SK-N-SH (cell line): ENCODE measurements around the gene MYOD1. TPM values are rescaled to one million over a fixed set of nuclear protein-coding genes. Genes with fewer than 3 reads are reported as not detected.

Experiments used
- CTCF ChIA-PET: fragments of 300-600, 350-600 bp; formaldehyde crosslinking; extraction: SDS; loops from one replicate; lab custom pipeline; 2021; lab: Yijun Ruan, JAX
- POLR2A ChIA-PET: fragments of 350-600 bp; sonication (Branson Sonifier 250); formaldehyde crosslinking; extraction: SDS; loops from one replicate; lab custom pipeline; 2020; ENCODE audit warnings: antibody characterized with exemption, inconsistent platforms; lab: Yijun Ruan, JAX
- DNase-seq: peaks from one replicate; pipeline ENCODE4 v3.0.0; 2012
- H2AFZ ChIP-seq: fragments of 200-600 bp; sonication (generic); 2 replicates; pipeline ENCODE4 v1.8.1; 2016; ENCODE audit warnings: antibody characterized with exemption, mild to moderate bottlenecking, low read depth
- H3F3A ChIP-seq: fragments of 200-600 bp; sonication (generic); replicated peaks from 2 replicates; pipeline ENCODE3; 2016; ENCODE audit warnings: antibody characterized with exemption, mild to moderate bottlenecking; ENCODE audit not compliant: insufficient read depth
- H3K27ac ChIP-seq, 2 experiments: fragments of 200-500 bp in 1 of 2; fragments of 200-600 bp in 1 of 2; sonication (Bioruptor generic) in 1 of 2; sonication (generic), shearing (Covaris generic) in 1 of 2; 2 replicates each; pipeline versions ENCODE4 v1.5.1 to v1.6.1; 2014 to 2016; ENCODE audit warnings: low read depth in 2 of 2, inconsistent platforms in 1 of 2, low read length in 1 of 2, mild to moderate bottlenecking in 1 of 2, mixed read lengths in 1 of 2
- H3K27me3 ChIP-seq: fragments of 200-600 bp; sonication (generic), shearing (Covaris generic); 2 replicates; pipeline ENCODE4 v1.6.1; 2016; ENCODE audit warnings: mixed run types; ENCODE audit not compliant: insufficient read depth
- H3K36me3 ChIP-seq, 2 experiments: fragments of 200-500 bp in 1 of 2; fragments of 200-600 bp in 1 of 2; sonication (Bioruptor generic) in 1 of 2; sonication (generic) in 1 of 2; replicated peaks in 1 of 2; 2 replicates each; pipeline versions ENCODE3 to v1.5.1; 2014 to 2016; ENCODE audit warnings: low read length in 1 of 2, mild to moderate bottlenecking in 1 of 2; ENCODE audit not compliant: insufficient read depth in 2 of 2, control insufficient read depth in 1 of 2
- H3K4me1 ChIP-seq, 2 experiments: fragments of 200-500 bp in 1 of 2; fragments of 200-600 bp in 1 of 2; sonication (Bioruptor generic) in 1 of 2; sonication (generic), shearing (Covaris generic) in 1 of 2; 2 replicates each; pipeline versions ENCODE4 v1.5.1 to v1.6.1; 2014 to 2016; ENCODE audit warnings: low read depth in 1 of 2, low read length in 1 of 2, mixed run types in 1 of 2; ENCODE audit not compliant: insufficient read depth in 2 of 2, control insufficient read depth in 1 of 2
- H3K4me2 ChIP-seq: fragments of 200-600 bp; sonication (generic), shearing (Covaris generic); 2 replicates; pipeline ENCODE4 v1.6.1; 2017; ENCODE audit warnings: mixed run types
- H3K4me3 ChIP-seq, 2 experiments: fragments of 200-500 bp in 1 of 2; fragments of 200-600 bp in 1 of 2; sonication (Bioruptor generic) in 1 of 2; sonication (generic), shearing (Covaris generic) in 1 of 2; 2 replicates each; pipeline versions ENCODE4 v1.5.1 to v1.8.1; 2014 to 2016; ENCODE audit warnings: low read depth in 2 of 2, inconsistent platforms in 1 of 2, low read length in 1 of 2, mild to moderate bottlenecking in 1 of 2, mixed read lengths in 1 of 2, moderate library complexity in 1 of 2
- H3K79me2 ChIP-seq: fragments of 200-600 bp; sonication (generic); 2 replicates; pipeline ENCODE4 v1.8.1; 2017; ENCODE audit warnings: mild to moderate bottlenecking; ENCODE audit not compliant: insufficient read depth
- H3K9ac ChIP-seq: fragments of 200-600 bp; sonication (generic); 2 replicates; pipeline ENCODE4 v1.6.1; 2017; ENCODE audit warnings: mixed run types
- H3K9me2 ChIP-seq: fragments of 200-600 bp; sonication (generic); 2 replicates; pipeline ENCODE4 v1.6.1; 2017; ENCODE audit warnings: mixed run types
- H3K9me3 ChIP-seq: fragments of 200-600 bp; sonication (generic); 2 replicates; pipeline ENCODE4 v1.6.1; 2017; ENCODE audit warnings: mixed run types, mild to moderate bottlenecking, moderate library complexity
- H4K20me1 ChIP-seq: fragments of 200-600 bp; sonication (generic); 2 replicates; pipeline ENCODE4 v1.6.1; 2017; ENCODE audit warnings: mild to moderate bottlenecking, mixed run types; ENCODE audit not compliant: insufficient read depth
- CHD2 ChIP-seq: fragments of 150-350 bp; IDR thresholded peaks from 2 replicates; pipeline ENCODE4 v1.6.1; 2018; ENCODE audit warnings: low read length; ENCODE audit not compliant: partially characterized antibody
- ELF1 ChIP-seq: IDR thresholded peaks from 2 replicates; pipeline ENCODE4 v1.4.0; 2012
- EZH2phosphoT487 ChIP-seq: fragments of 200-600 bp; sonication (generic); IDR thresholded peaks from 2 replicates; pipeline ENCODE4 v1.6.1; 2017; ENCODE audit warnings: low read depth, mixed run types, mild to moderate bottlenecking, antibody characterized with exemption, moderate library complexity, borderline replicate concordance
- FOXM1 ChIP-seq: IDR thresholded peaks from 2 replicates; pipeline ENCODE4 v1.4.0; 2012; ENCODE audit warnings: low read depth, mild to moderate bottlenecking
- GABPA ChIP-seq: IDR thresholded peaks from 2 replicates; pipeline ENCODE4 v1.4.0; 2012; ENCODE audit warnings: low read depth, mild to moderate bottlenecking
- GATA2 ChIP-seq: sonication (generic); formaldehyde crosslinking; IDR thresholded peaks from 2 replicates; pipeline ENCODE4 v1.5.0; 2020; ENCODE audit warnings: mild to moderate bottlenecking, missing genetic modification reagents
- IRF3 ChIP-seq: fragments of 150-350 bp; IDR thresholded peaks from 2 replicates; pipeline ENCODE4 v1.6.1; 2016; ENCODE audit warnings: mild to moderate bottlenecking, low read depth, low read length
- JUND ChIP-seq: IDR thresholded peaks from 2 replicates; pipeline ENCODE4 v1.4.0; 2012
- MXI1 ChIP-seq: IDR thresholded peaks from 2 replicates; pipeline ENCODE4 v1.6.1; 2012; ENCODE audit warnings: mild to moderate bottlenecking, low read depth, low read length, improper control_type of control experiment
- NFIC ChIP-seq: IDR thresholded peaks from 2 replicates; pipeline ENCODE4 v1.4.0; 2012; ENCODE audit warnings: borderline replicate concordance
- NRF1 ChIP-seq: IDR thresholded peaks from 2 replicates; pipeline ENCODE4 v1.6.1; 2012; ENCODE audit warnings: low read depth, mild to moderate bottlenecking, low read length
- RAD21 ChIP-seq: IDR thresholded peaks from 2 replicates; pipeline ENCODE4 v1.6.1; 2012; ENCODE audit warnings: mild to moderate bottlenecking, low read length
- REST ChIP-seq: IDR thresholded peaks from 2 replicates; pipeline ENCODE4 v1.6.1; 2012; ENCODE audit warnings: mild to moderate bottlenecking, low read depth, low read length, moderate library complexity
- RFX5 ChIP-seq: IDR thresholded peaks from 2 replicates; pipeline ENCODE4 v1.6.1; 2012; ENCODE audit warnings: mild to moderate bottlenecking, improper control_type of control experiment, low read length
- RXRA ChIP-seq: IDR thresholded peaks from 2 replicates; pipeline ENCODE4 v1.4.0; 2012; ENCODE audit warnings: low read depth, mild to moderate bottlenecking, borderline replicate concordance
- TAF1 ChIP-seq: IDR thresholded peaks from 2 replicates; pipeline ENCODE4 v1.6.1; 2012; ENCODE audit warnings: low read depth, mild to moderate bottlenecking, low read length, moderate library complexity, borderline replicate concordance
- USF2 ChIP-seq: fragments of 150-350 bp; IDR thresholded peaks from 2 replicates; pipeline ENCODE4 v1.6.1; 2017; ENCODE audit warnings: antibody characterized with exemption, low read length, low read depth, borderline replicate concordance
- YY1 ChIP-seq: IDR thresholded peaks from 2 replicates; pipeline ENCODE4 v1.4.0; 2012; ENCODE audit warnings: low read depth, mild to moderate bottlenecking
- ZBTB33 ChIP-seq: IDR thresholded peaks from 2 replicates; pipeline ENCODE4 v1.4.0; 2012; ENCODE audit warnings: low read depth, borderline replicate concordance
- WGBS: methylation state at CpG from one replicate; pipeline ENCODE4 v1.1.6; 2017; ENCODE audit warnings: low lambda C conversion rate; 5-methylcytosine and 5-hydroxymethylcytosine counted together
- polyA plus RNA-seq, 3 experiments: library from polyadenylated mRNA; depleted of rRNA; stranded (reverse); fragments of >200 nt; gene quantifications; 2 replicates each; pipeline ENCODE4 v1.2.3, GENCODE V29; 2012

Gene MYOD1
- polyA plus RNA-seq, 1 of the 3 experiments (the other 2 are of a cell fraction), result not detected

GRCh38 chr11:17736579-17736893 is 17.2 kb downstream of the MYOD1 start:
- no peaks in the 10 kb centered on the region for H3K36me3 ChIP-seq
- no peak overlapping the region for H2AFZ ChIP-seq
- no peaks in the 10 kb centered on the region for H3K9me3 ChIP-seq
- peaks cover 0 to 31% of the 10 kb centered on the region in 2 experiments; a peak in 1 of 4 replicates for H3K4me1 ChIP-seq
- H3K4me3 ChIP-seq, result no peak overlapping the region
- CTCF ChIA-PET, result interaction anchor here (0.9 to 14.2 kb wide), 6 partner anchors 7 to 243 kb away, joined by 4 to 730 read pairs (median 10); no protein-coding TSS in a partner anchor
- H3K79me2 ChIP-seq, result no peaks in the 10 kb centered on the region
- H3K9me2 ChIP-seq, result no peaks in the 10 kb centered on the region
- POLR2A ChIA-PET, result no interaction called here
- WGBS, result 85% methylated on average over 12 of the region's 12 CpGs
- H4K20me1 ChIP-seq, result no peaks in the 10 kb centered on the region
- no peak overlapping the region for H3K4me2 ChIP-seq
- H3K27me3 ChIP-seq, result no peaks in the 10 kb centered on the region; the same call in 1 of the 2 replicates
- TF ChIP-seq EZH2phosphoT487 (no peak), IRF3 (no peak), YY1 (no peak), NRF1 (no peak), GABPA (no peak)
- no peak overlapping the region for H3K9ac ChIP-seq
- DNase-seq, result no peak
- H3F3A ChIP-seq, result no peaks in the 10 kb centered on the region
- H3K27ac ChIP-seq, result no peak overlapping the region

GRCh38 chr11:17736930-17737817 is 17.8 kb downstream of the MYOD1 start:
- no peak overlapping the region; a peak in 1 of 4 replicates for H3K4me3 ChIP-seq
- ChIA-PET POLR2A (no interaction called here), CTCF (interaction anchor here (0.9 to 14.2 kb wide), 5 partner anchors 15 to 242 kb away, joined by 4 to 730 read pairs (median 6); no protein-coding TSS in a partner anchor)
- no peaks in the 10 kb centered on the region for H3K79me2 ChIP-seq
- H4K20me1 ChIP-seq, result no peaks in the 10 kb centered on the region
- H3K9me3 ChIP-seq, result no peaks in the 10 kb centered on the region
- no peak overlapping the region for H3K9ac ChIP-seq
- H3K9me2 ChIP-seq, result no peaks in the 10 kb centered on the region
- DNase-seq, result no peak
- H3F3A ChIP-seq, result no peaks in the 10 kb centered on the region
- H2AFZ ChIP-seq, result no peak overlapping the region
- no peak overlapping the region for H3K4me2 ChIP-seq
- no peaks in the 10 kb centered on the region for H3K36me3 ChIP-seq
- WGBS, result 73% methylated on average over 14 of the region's 15 CpGs
- H3K27me3 ChIP-seq, result no peaks in the 10 kb centered on the region; the same call in 1 of the 2 replicates
- TF ChIP-seq ZBTB33, result no peak
- no peak for TF ChIP-seq USF2
- no peak for TF ChIP-seq REST
- TF ChIP-seq ELF1, result no peak
- TF ChIP-seq RXRA, result no peak
- no peak for TF ChIP-seq NFIC
- TF ChIP-seq RFX5, result no peak
- TF ChIP-seq FOXM1, result no peak
- no peak for TF ChIP-seq TAF1
- TF ChIP-seq NRF1, result no peak
- no peak for TF ChIP-seq CHD2
- TF ChIP-seq JUND, result no peak
- no peak for TF ChIP-seq GATA2 (CRISPR knock-in tag)
- no peak for TF ChIP-seq GABPA
- TF ChIP-seq RAD21, result no peak
- TF ChIP-seq MXI1, result no peak
- H3K27ac ChIP-seq, result no peak overlapping the region
- peaks cover 0 to 31% of the 10 kb centered on the region in 2 experiments; a peak in 1 of 4 replicates for H3K4me1 ChIP-seq
